T-cell (primary cell): ENCODE results near the gene DOHH. TPM values are rescaled to one million over a fixed set of nuclear protein-coding genes. Genes with fewer than 3 reads are reported as not detected.

Experiments used
- ATAC-seq, 4 experiments: fragments of 200-7000 bp in 3 of 4; fragments of 150-1000 bp in 1 of 4; cut with Tn5 transposase; replicated peaks in 1 of 4; 1 replicate in 3 of 4; 2 replicates in 1 of 4; pipeline ENCODE4 v1.10.0; 2021; ENCODE audit warnings: moderate library complexity in 3 of 4, mild to moderate bottlenecking in 2 of 4, moderate number of reproducible peaks in 1 of 4
- CTCF ChIA-PET, 2 donors: fragments of 300-600 bp; sonication (Branson Sonifier 250); formaldehyde crosslinking; loops; one replicate each; lab custom pipeline; 2022; ENCODE audit warnings: antibody characterized with exemption in 2 of 2; lab: Charles Lee
- POLR2A ChIA-PET, 2 donors: fragments of 300-600 bp; sonication (Branson Sonifier 250); formaldehyde crosslinking; loops; one replicate each; lab custom pipeline; 2022; ENCODE audit warnings: antibody characterized with exemption in 2 of 2; lab: Charles Lee
- DNase-seq, 35 experiments: peaks; one replicate each; pipeline versions ENCODE4 v3.0.0 to v3.0.0-alpha.2; 2013 to 2023
- H3K27ac ChIP-seq: one replicate; pipeline ENCODE4 v1.5.1; 2013; ENCODE audit warnings: low read length
- H3K27me3 ChIP-seq, 2 experiments: replicated peaks in 1 of 2; 1 replicate in 1 of 2; 2 replicates in 1 of 2; pipeline versions ENCODE4 v1.6.1 to v1.7.0; 2013; ENCODE audit warnings: low read length in 1 of 2, mixed read lengths in 1 of 2; ENCODE audit not compliant: control insufficient read depth in 2 of 2, insufficient read depth in 2 of 2; ENCODE audit errors: extremely low read depth in 1 of 2
- H3K36me3 ChIP-seq, 2 donors: 1 replicate in 1 of 2; 2 replicates in 1 of 2; pipeline versions ENCODE4 v1.6.1 to v1.7.0; 2013; ENCODE audit warnings: low read length in 1 of 2; ENCODE audit not compliant: control insufficient read depth in 2 of 2, insufficient read depth in 1 of 2; ENCODE audit errors: extremely low read depth in 1 of 2
- H3K4me1 ChIP-seq, 2 experiments: 1 replicate in 1 of 2; 2 replicates in 1 of 2; pipeline versions ENCODE4 v1.6.1 to v1.7.0; 2013; ENCODE audit warnings: low read length in 2 of 2, mixed read lengths in 1 of 2; ENCODE audit not compliant: insufficient read depth in 2 of 2, control insufficient read depth in 1 of 2; ENCODE audit errors: extremely low read depth in 1 of 2
- H3K4me3 ChIP-seq, 2 donors: 1 replicate in 1 of 2; 2 replicates in 1 of 2; pipeline versions ENCODE4 v1.5.1 to v1.7.0; 2013; ENCODE audit warnings: mild to moderate bottlenecking in 2 of 2, low read length in 1 of 2, moderate library complexity in 1 of 2; ENCODE audit not compliant: control insufficient read depth in 1 of 2; ENCODE audit errors: extremely low read depth in 1 of 2
- H3K9me3 ChIP-seq: 2 replicates; pipeline ENCODE4 v1.7.0; 2013
- H3K27ac Mint-ChIP-seq, 2 donors: one replicate each; pipeline ENCODE4 v1.8.0; 2020 to 2021; ENCODE audit warnings: mild to moderate bottlenecking in 2 of 2, mixed read lengths in 2 of 2
- H3K27me3 Mint-ChIP-seq, 2 donors: one replicate each; pipeline ENCODE4 v1.8.0; 2021 to 2022; ENCODE audit warnings: mixed read lengths in 2 of 2
- H3K36me3 Mint-ChIP-seq: one replicate; pipeline ENCODE4 v1.8.0; 2021; ENCODE audit warnings: mixed read lengths
- H3K4me1 Mint-ChIP-seq, 3 donors: one replicate each; pipeline ENCODE4 v1.8.0; 2020 to 2022; ENCODE audit warnings: mixed read lengths in 3 of 3, mild to moderate bottlenecking in 1 of 3
- H3K4me3 Mint-ChIP-seq, 3 donors: one replicate each; pipeline ENCODE4 v1.8.0; 2020 to 2022; ENCODE audit warnings: mild to moderate bottlenecking in 3 of 3, mixed read lengths in 3 of 3, moderate library complexity in 3 of 3
- H3K9me3 Mint-ChIP-seq, 3 donors: one replicate each; pipeline ENCODE4 v1.8.0; 2020 to 2022; ENCODE audit warnings: mixed read lengths in 3 of 3
- WGBS: methylation state at CpG from one replicate; pipeline ENCODE4 v1.1.5; 2013; ENCODE audit warnings: missing lambda C conversion rate; ENCODE audit not compliant: insufficient coverage; 5-methylcytosine and 5-hydroxymethylcytosine counted together
- total RNA-seq, 35 experiments: library from RNA in 6 of 35; stranded (reverse) in 6 of 35; fragments of 120-200 nt in 1 of 35; gene quantifications; one replicate each; pipeline versions ENCODE4 v1.2.1 to v1.2.4 and lab custom pipeline; 2013 to 2026

DOHH gene
- total RNA-seq, 5 donors from 2014 or later (not counting 1 experiment from before 2014, with no cell fraction given) = 5.0 to 12.3 (median 11.1) TPM

- H3K4me3 Mint-ChIP-seq = no peak overlapping the region
- no peaks in the 10 kb centered on the region for H3K27me3 Mint-ChIP-seq
- no peaks in the 10 kb centered on the region for H3K4me1 ChIP-seq
- H3K36me3 Mint-ChIP-seq = peaks cover 4% of the 10 kb centered on the region
- no peak overlapping the region for H3K27ac ChIP-seq
- DNase-seq (no peak), ATAC-seq (peak in 1 of 4 experiments; percentile 23)
- H3K9me3 Mint-ChIP-seq = no peaks in the 10 kb centered on the region
- H3K27ac Mint-ChIP-seq = no peak overlapping the region
- no peaks in the 10 kb centered on the region for H3K4me1 Mint-ChIP-seq
- no peak overlapping the region for H3K4me3 ChIP-seq
- CTCF ChIA-PET = no interaction called here
- no peaks in the 10 kb centered on the region for H3K9me3 ChIP-seq
- H3K36me3 ChIP-seq = no peaks in the 10 kb centered on the region
- POLR2A ChIA-PET = no interaction called here
- no peaks in the 10 kb centered on the region for H3K27me3 ChIP-seq
- 95% methylated on average over 31 of the region's 58 CpGs for WGBS
Observed at GRCh38 chr19:3462991-3463713, 37.3 kb downstream of the DOHH start.

- ChIA-PET POLR2A (no interaction called here), CTCF (no interaction called here)
- peaks cover 4% of the 10 kb centered on the region for H3K36me3 Mint-ChIP-seq
- H3K27me3 ChIP-seq = no peaks in the 10 kb centered on the region
- H3K4me3 Mint-ChIP-seq = no peak overlapping the region
- no peak overlapping the region for H3K27ac Mint-ChIP-seq
- ATAC-seq = no peak
- H3K4me3 ChIP-seq = no peak overlapping the region
- no peaks in the 10 kb centered on the region for H3K4me1 ChIP-seq
- H3K4me1 Mint-ChIP-seq = no peaks in the 10 kb centered on the region
- DNase-seq = no peak
- peaks cover 0 to 3% of the 10 kb centered on the region in 2 donors for H3K36me3 ChIP-seq
- H3K9me3 ChIP-seq = no peaks in the 10 kb centered on the region
- H3K27me3 Mint-ChIP-seq = no peaks in the 10 kb centered on the region
- H3K27ac ChIP-seq = no peak overlapping the region
- WGBS = 93% methylated on average over 3 of the region's 15 CpGs
- H3K9me3 Mint-ChIP-seq = no peaks in the 10 kb centered on the region
Observed at GRCh38 chr19:3459965-3460582, 40.4 kb downstream of the DOHH start.

- CTCF ChIA-PET = no interaction called here
- H3K36me3 ChIP-seq = peaks cover 0 to 4% of the 10 kb centered on the region in 2 donors
- DNase-seq = no peak
- no peak for ATAC-seq
- no peaks in the 10 kb centered on the region for H3K4me1 Mint-ChIP-seq
- no peaks in the 10 kb centered on the region for H3K27me3 ChIP-seq
- H3K9me3 ChIP-seq = no peaks in the 10 kb centered on the region
- no peaks in the 10 kb centered on the region for H3K27me3 Mint-ChIP-seq
- H3K4me3 ChIP-seq = no peak overlapping the region
- 82% methylated on average over 17 of the region's 26 CpGs for WGBS
- no peak overlapping the region for H3K27ac ChIP-seq
- no peaks in the 10 kb centered on the region for H3K9me3 Mint-ChIP-seq
- no peaks in the 10 kb centered on the region for H3K4me1 ChIP-seq
- no peak overlapping the region for H3K27ac Mint-ChIP-seq
- peaks cover 4% of the 10 kb centered on the region for H3K36me3 Mint-ChIP-seq
- POLR2A ChIA-PET = no interaction called here
- H3K4me3 Mint-ChIP-seq = no peak overlapping the region
Observed at GRCh38 chr19:3459089-3459881, 41.2 kb downstream of the DOHH start.

- H3K4me3 Mint-ChIP-seq = no peak overlapping the region
- no peak for ATAC-seq
- ChIA-PET CTCF (no interaction called here), POLR2A (no interaction called here)
- WGBS = 95% methylated on average over 7 of the region's 19 CpGs
- H3K36me3 Mint-ChIP-seq = peaks cover 4% of the 10 kb centered on the region
- no peaks in the 10 kb centered on the region for H3K9me3 Mint-ChIP-seq
- Histone ChIP-seq H3K27me3 (no peaks in the 10 kb centered on the region), H3K27ac (no peak overlapping the region), H3K36me3 (peaks cover 0 to 4% of the 10 kb centered on the region in 2 donors), H3K9me3 (no peaks in the 10 kb centered on the region), H3K4me3 (no peak overlapping the region), H3K4me1 (no peaks in the 10 kb centered on the region)
- DNase-seq = no peak
- no peaks in the 10 kb centered on the region for H3K27me3 Mint-ChIP-seq
- no peak overlapping the region for H3K27ac Mint-ChIP-seq
- H3K4me1 Mint-ChIP-seq = no peaks in the 10 kb centered on the region
Observed at GRCh38 chr19:3458229-3459088, 42.0 kb downstream of the DOHH start.

GRCh38 chr19:3457528-3458228 is 42.8 kb downstream of the DOHH start:
- DNase-seq (no peak), ATAC-seq (no peak)
- Histone ChIP-seq H3K27ac (no peak overlapping the region), H3K4me3 (no peak overlapping the region), H3K4me1 (no peaks in the 10 kb centered on the region), H3K36me3 (peaks cover 2 to 6% of the 10 kb centered on the region in 2 donors), H3K27me3 (no peaks in the 10 kb centered on the region), H3K9me3 (no peaks in the 10 kb centered on the region)
- Mint-ChIP-seq H3K4me1 (no peaks in the 10 kb centered on the region), H3K27ac (no peak overlapping the region), H3K27me3 (no peaks in the 10 kb centered on the region), H3K9me3 (no peaks in the 10 kb centered on the region), H3K4me3 (no peak overlapping the region), H3K36me3 (peaks cover 4% of the 10 kb centered on the region)
- CTCF ChIA-PET = no interaction called here
- 83% methylated on average over 11 of the region's 22 CpGs for WGBS
- POLR2A ChIA-PET = no interaction called here
